Activated T-cell treated with anti-CD3 and anti-CD28 coated beads, Interleukin-2, amount 50 U/mL, for 24 hours (primary cell): ENCODE measurements around the gene ANKS1B.
A peak's percentile ranks its signal among the peaks of the same experiment; 100 is the strongest.
"Not testable (repeated sequence)": the region's sequence is repeated elsewhere in the genome, so short reads cannot be mapped to it uniquely, and the experiment has no call there.

Source experiments
- DNase-seq: peaks from one replicate; pipeline ENCODE4 v3.0.0-alpha.2; 2020
- H3K27ac Mint-ChIP-seq: 2 replicates; pipeline ENCODE4 v1.8.0; 2020; ENCODE audit warnings: mild to moderate bottlenecking, mixed read lengths
- H3K27me3 Mint-ChIP-seq: 2 replicates; pipeline ENCODE4 v1.8.0; 2020; ENCODE audit warnings: mixed read lengths
- H3K36me3 Mint-ChIP-seq: 2 replicates; pipeline ENCODE4 v1.8.0; 2020; ENCODE audit warnings: low read depth, mixed read lengths
- H3K4me1 Mint-ChIP-seq: 2 replicates; pipeline ENCODE4 v1.8.0; 2020; ENCODE audit warnings: low read depth, mixed read lengths
- H3K4me3 Mint-ChIP-seq: 2 replicates; pipeline ENCODE4 v1.8.0; 2020; ENCODE audit warnings: mild to moderate bottlenecking, moderate library complexity, mixed read lengths
- H3K9me3 Mint-ChIP-seq: 2 replicates; pipeline ENCODE4 v1.8.0; 2020; ENCODE audit warnings: mixed read lengths

Gene ANKS1B

DNA sequence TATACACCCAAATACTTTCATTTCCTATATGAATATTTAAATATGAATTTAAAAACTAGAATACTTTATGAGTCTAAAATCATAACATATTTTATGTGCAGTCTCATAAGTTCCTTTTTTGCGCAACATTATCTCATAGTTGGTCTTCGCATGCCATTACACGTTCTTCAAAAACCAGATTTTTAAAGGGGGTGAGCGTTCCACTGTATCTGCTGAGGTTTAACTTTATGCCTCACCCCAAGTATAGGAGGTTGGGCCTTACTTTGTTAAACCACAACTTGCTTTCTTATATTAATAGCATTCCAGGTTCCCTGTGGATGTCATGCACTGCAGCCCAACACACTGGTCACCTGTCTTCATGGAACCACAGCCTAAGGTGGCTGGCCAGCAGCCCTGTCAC is 1221.1 kb downstream of the ANKS1B start:
- Mint-ChIP-seq H3K4me1 (no peaks in the 10 kb centered on the region), H3K36me3 (no peaks in the 10 kb centered on the region), H3K9me3 (no peaks in the 10 kb centered on the region), H3K4me3 (no peak overlapping the region), H3K27me3 (no peaks in the 10 kb centered on the region), H3K27ac (no peak overlapping the region)
- DNase-seq = no peak

DNA sequence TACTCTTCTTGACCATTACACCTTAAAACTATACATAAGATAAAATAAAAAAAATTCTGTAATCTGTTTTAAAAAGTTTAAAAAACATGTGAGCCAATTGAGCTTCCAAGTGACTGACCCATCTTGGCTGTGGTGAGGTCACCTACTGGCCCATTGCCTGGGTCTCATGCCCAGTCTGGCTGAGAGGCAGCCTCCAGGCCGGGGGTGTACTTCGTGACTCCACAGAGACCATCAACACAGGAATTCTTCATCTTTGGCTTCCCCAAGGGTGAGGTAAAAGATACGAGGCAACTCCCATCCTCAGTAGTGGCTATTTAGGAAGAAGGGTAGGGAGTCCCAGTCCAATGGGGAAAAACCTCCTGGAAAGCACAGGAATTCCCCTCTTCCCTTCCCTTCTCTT is 1226.4 kb downstream of the ANKS1B start:
- H3K4me3 Mint-ChIP-seq = no peak overlapping the region
- H3K9me3 Mint-ChIP-seq = no peaks in the 10 kb centered on the region

DNA sequence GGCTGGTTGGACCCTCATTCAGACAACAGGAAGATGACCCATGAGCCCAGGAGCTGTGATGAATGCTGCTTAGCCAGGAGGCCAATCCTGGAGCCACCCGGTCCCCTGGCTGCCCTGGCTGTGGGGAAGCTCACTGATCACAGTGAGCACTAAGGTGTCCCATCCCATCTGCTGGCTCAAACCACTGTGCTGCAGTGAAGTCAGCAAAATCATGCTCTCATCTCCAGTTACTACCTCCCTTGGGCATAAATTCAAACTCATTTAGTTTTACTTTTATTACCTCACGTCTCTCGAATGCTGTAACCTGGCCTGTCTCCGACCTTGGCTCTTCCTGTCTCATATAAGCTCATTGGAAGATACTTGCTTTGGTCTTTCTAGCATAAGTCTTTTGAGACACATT is 1227.3 kb downstream of the ANKS1B start:
- Mint-ChIP-seq H3K36me3 (no peaks in the 10 kb centered on the region), H3K27me3 (peaks cover 6% of the 10 kb centered on the region)

More for the DNA sequence above, 1226.4 kb downstream of the ANKS1B start:
- H3K27ac Mint-ChIP-seq = no peak overlapping the region
- H3K27me3 Mint-ChIP-seq = peaks cover 6% of the 10 kb centered on the region
- no peak for DNase-seq
- peaks cover 14% of the 10 kb centered on the region for H3K4me1 Mint-ChIP-seq
- no peaks in the 10 kb centered on the region for H3K36me3 Mint-ChIP-seq

DNA sequence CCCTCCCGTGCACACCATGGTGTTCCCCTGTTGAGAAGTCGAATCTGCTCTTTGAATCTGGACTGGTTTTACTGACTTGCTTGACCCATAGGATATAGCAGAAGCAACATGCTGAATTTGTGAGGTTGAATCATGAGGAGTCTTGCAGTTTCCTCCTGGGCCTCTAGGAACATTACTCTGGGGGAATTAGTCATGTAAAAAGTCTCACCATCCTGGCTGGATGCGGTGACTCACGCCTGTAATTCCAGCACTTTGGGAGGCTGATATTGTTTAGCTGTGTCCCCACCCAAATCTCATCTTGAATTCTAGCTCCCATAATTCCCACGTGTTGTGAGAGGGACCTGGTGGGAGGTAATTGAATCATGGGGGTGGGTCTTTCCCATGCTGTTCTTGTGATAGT is 1228.9 kb downstream of the ANKS1B start:
- H3K4me1 Mint-ChIP-seq = peaks cover 15% of the 10 kb centered on the region
- not testable (repeated sequence) for H3K27ac Mint-ChIP-seq, H3K4me3 Mint-ChIP-seq, H3K36me3 Mint-ChIP-seq, H3K9me3 Mint-ChIP-seq, DNase-seq, H3K27me3 Mint-ChIP-seq

More for the DNA sequence above, 1227.3 kb downstream of the ANKS1B start:
- Mint-ChIP-seq H3K4me3 (no peak overlapping the region), H3K9me3 (no peaks in the 10 kb centered on the region), H3K27ac (no peak overlapping the region), H3K4me1 (peaks cover 15% of the 10 kb centered on the region)
- no peak for DNase-seq

DNA sequence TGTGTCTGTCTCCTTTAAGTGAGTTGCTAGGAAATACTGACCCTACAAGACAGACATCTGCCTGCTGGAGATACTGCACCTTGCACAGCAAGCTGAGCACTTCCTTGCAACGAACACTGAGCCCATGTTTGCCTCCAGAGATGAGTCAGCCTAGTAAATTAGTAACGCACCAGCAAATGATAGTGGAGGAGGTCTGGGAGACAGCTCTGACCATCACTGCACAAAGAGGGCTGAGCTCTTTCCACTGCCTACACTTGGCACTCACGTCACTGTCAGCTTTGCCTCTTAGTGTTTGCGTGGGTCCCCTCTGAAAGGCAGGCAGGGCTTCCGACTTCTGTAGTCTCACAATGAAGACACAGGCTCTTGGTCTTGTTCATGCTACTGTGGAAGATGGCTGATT is 1230.6 kb downstream of the ANKS1B start:
- Mint-ChIP-seq H3K4me1 (peaks cover 15% of the 10 kb centered on the region), H3K4me3 (no peak overlapping the region), H3K27ac (peak overlapping the region; percentile 32), H3K36me3 (no peaks in the 10 kb centered on the region), H3K9me3 (no peaks in the 10 kb centered on the region), H3K27me3 (peaks cover 18% of the 10 kb centered on the region)
- DNase-seq = no peak

DNA sequence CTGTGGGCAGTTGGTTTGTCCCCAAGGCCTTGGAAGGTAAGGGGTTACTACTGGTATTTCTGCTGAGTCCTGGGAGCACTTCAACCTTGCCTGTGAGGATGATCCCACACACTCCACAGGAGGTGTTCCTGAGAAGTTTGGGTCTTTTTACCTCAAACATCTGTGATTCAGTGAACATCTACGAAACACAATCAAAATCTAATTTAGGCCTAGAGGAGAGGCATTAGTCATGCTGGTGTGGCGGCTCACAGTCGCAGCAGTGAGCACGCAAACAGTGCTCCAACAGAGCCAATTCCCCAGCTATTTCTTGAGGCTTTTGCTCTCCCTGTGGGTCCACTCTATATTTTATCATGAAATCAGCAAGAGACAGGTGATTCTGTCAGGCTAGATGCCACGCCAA is 1232.0 kb downstream of the ANKS1B start:
- no peak overlapping the region for H3K27ac Mint-ChIP-seq
- H3K4me3 Mint-ChIP-seq = no peak overlapping the region
- no peaks in the 10 kb centered on the region for H3K9me3 Mint-ChIP-seq

DNA sequence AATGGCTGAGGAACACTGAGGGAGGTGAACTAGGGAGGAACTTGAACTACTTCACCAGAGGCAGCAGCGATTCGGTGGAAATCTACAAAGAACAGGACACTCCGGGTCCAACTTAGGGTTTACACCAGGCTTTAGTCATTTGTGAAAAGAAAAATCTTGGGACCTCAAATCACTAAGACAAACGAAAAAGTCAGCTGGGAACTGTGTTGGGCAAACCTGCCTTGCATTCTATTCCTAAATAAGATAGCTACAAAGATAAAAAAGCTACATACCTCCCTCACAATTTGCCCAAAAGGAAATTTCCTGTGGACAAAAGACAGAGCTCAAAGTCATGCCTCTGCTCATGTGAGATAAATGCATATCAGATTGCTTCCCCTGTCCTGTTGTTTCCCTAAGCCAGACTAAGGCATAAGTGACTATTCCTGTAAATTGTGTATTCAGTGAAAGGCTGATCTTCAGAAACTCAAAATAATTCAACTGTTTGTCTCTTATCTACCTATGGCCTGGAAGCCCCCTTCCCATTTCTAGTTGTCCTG is 1233.1 kb downstream of the ANKS1B start:
- H3K36me3 Mint-ChIP-seq = no peaks in the 10 kb centered on the region
- H3K4me3 Mint-ChIP-seq = no peak overlapping the region
- H3K27me3 Mint-ChIP-seq = peaks cover 30% of the 10 kb centered on the region
- H3K9me3 Mint-ChIP-seq = no peaks in the 10 kb centered on the region
- DNase-seq = no peak
- H3K4me1 Mint-ChIP-seq = peaks cover 15% of the 10 kb centered on the region
- no peak overlapping the region for H3K27ac Mint-ChIP-seq

More for the DNA sequence above, 1232.0 kb downstream of the ANKS1B start:
- Mint-ChIP-seq H3K36me3 (no peaks in the 10 kb centered on the region), H3K4me1 (peaks cover 15% of the 10 kb centered on the region), H3K27me3 (peaks cover 22% of the 10 kb centered on the region)
- no peak for DNase-seq

DNA sequence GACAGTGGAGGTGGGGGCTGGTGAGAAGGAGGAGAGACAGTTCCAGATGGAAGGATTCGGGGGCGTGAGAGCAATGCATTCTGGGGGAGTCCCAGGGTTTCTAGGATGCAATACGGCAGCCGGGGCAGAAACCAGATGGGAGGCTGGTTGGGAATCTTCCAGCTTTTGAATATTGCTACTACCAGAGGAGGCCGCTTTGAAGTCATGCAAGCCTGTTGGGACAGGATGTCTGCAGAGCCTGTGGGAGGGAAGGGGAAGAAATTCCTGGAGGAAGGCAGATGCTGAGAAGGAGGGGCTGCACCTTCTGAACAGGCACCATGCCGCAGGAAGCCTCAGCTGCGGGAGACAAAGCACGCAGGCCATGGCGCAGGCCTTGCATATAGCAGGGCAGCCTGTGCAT is 1234.2 kb downstream of the ANKS1B start:
- H3K4me1 Mint-ChIP-seq = peaks cover 22% of the 10 kb centered on the region
- H3K36me3 Mint-ChIP-seq = no peaks in the 10 kb centered on the region
- H3K27me3 Mint-ChIP-seq = peaks cover 36% of the 10 kb centered on the region
- no peak for DNase-seq
- no peak overlapping the region for H3K4me3 Mint-ChIP-seq
- H3K27ac Mint-ChIP-seq = no peak overlapping the region
- H3K9me3 Mint-ChIP-seq = no peaks in the 10 kb centered on the region

DNA sequence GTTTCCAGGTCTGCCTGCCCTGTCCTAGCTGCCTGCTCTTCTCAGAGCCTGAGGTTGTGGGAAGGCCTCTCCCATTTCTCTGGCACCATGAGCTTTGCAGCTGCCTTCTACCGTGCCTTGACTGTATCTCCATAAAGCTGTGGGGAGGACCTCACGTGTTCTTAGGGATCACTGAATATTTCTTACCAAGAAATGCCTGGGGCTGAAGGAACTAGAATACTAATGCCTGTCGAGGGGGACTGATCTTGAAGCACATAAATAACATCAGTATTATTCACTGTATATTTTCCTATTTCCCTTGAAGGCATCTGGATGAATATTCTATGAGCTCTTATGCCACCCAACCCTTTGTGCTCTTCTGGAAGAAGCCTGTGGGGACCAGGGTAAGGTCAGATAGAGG is 1236.3 kb downstream of the ANKS1B start:
- Mint-ChIP-seq H3K4me1 (peaks cover 14% of the 10 kb centered on the region), H3K27ac (no peak overlapping the region), H3K4me3 (no peak overlapping the region), H3K36me3 (no peaks in the 10 kb centered on the region), H3K27me3 (peaks cover 37% of the 10 kb centered on the region), H3K9me3 (no peaks in the 10 kb centered on the region)
- DNase-seq = no peak

DNA sequence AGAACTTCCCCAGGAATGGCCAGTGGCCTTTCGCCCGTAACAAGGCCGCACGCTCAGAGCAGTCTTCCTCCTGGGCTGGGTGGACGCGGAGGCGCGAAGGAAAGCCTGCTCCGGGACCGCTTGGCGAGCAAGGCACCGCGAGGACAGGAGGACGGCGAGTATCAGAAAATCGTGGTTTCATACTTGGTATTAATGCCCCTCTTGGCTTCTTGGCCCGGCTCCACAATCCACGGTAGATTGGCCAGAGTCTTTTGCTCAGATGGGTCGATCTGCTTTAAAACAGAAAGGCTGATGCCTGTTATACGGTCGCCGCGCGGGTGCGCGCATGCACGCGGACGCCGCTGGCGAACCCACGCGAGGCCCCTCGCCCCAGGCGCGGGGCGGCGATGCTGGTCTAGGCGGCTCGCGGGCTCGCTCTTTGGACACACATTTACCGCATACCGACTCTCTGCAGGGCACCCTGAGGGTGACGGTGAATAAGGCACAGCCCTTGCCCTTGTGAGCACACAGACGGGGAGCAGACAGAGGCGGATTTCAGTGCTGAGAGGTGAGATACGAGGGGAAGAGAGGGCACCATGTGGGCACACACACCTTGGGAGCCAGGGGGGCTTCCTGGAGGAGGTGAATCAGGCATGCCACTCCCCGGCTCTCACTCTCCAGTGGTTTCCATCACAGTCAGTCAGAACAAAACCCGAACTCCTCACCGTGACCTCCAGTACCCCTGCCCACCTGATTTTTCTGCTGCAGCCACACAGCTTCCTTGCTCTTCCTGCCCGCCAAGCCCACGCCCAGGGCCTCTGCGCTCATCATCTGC is 1239.0 kb downstream of the ANKS1B start:
- Mint-ChIP-seq H3K9me3 (no peaks in the 10 kb centered on the region), H3K4me1 (peaks cover 37% of the 10 kb centered on the region), H3K27ac (peak overlapping the region; percentile 56), H3K36me3 (no peaks in the 10 kb centered on the region), H3K4me3 (peak overlapping the region; percentile 72), H3K27me3 (peaks cover 45% of the 10 kb centered on the region)
- peak; percentile 53 for DNase-seq

DNA sequence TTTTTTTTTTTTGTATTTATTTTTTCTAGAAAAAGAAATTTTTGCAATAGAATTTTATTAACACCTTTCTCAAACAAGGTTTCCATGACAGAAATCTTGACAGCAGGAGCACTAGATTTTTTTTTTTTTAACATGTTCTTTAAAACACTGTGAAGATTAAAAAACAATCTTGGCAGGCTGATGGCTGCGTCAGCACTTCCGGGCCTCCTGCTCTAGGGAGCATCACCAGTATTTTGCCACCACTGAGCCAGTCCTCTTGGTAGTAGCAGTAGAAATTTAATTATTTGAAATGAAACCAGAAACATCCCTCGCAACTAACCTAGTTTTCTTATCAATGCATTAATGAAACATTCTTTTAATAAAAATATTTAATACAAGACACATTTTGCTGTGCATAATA is 1240.1 kb downstream of the ANKS1B start:
- H3K27me3 Mint-ChIP-seq = peaks cover 38% of the 10 kb centered on the region
- no peak overlapping the region for H3K27ac Mint-ChIP-seq

DNA sequence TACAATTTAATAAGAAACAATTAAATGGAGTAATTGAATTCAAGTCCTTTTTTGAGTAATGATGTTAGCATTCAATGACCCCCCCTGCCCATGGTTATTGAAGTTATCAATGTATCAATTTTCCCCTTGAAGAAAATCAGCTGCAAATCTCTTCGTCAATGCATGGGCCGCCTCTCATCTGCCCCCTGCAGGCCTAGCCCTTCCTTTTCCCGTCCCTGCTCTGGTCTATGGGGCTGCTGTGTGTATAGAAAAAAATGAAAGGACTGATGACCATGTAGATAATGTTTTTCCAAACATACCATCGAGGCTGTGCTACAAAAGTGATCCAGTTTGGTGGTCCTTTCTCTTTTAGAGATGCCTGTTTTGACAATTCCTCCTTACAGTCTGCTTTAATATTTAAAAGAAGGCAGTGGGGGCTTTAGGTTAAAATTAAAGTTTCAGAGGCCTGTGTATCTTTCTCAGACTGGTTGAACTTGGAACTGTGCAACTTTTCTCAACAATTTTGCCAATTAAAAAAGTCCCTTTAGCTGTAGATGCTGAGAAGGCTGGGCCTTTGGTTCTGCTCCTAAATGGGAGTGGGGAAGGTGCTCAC is 1241.3 kb downstream of the ANKS1B start:
- Mint-ChIP-seq H3K27ac (no peak overlapping the region), H3K4me1 (peaks cover 60% of the 10 kb centered on the region), H3K4me3 (no peak overlapping the region), H3K9me3 (no peaks in the 10 kb centered on the region), H3K36me3 (no peaks in the 10 kb centered on the region), H3K27me3 (peaks cover 30% of the 10 kb centered on the region)
- no peak for DNase-seq

More for the DNA sequence above, 1240.1 kb downstream of the ANKS1B start:
- peak overlapping the region; percentile 39 for H3K4me3 Mint-ChIP-seq
- H3K4me1 Mint-ChIP-seq = peaks cover 47% of the 10 kb centered on the region
- DNase-seq = no peak
- no peaks in the 10 kb centered on the region for H3K36me3 Mint-ChIP-seq
- no peaks in the 10 kb centered on the region for H3K9me3 Mint-ChIP-seq

DNA sequence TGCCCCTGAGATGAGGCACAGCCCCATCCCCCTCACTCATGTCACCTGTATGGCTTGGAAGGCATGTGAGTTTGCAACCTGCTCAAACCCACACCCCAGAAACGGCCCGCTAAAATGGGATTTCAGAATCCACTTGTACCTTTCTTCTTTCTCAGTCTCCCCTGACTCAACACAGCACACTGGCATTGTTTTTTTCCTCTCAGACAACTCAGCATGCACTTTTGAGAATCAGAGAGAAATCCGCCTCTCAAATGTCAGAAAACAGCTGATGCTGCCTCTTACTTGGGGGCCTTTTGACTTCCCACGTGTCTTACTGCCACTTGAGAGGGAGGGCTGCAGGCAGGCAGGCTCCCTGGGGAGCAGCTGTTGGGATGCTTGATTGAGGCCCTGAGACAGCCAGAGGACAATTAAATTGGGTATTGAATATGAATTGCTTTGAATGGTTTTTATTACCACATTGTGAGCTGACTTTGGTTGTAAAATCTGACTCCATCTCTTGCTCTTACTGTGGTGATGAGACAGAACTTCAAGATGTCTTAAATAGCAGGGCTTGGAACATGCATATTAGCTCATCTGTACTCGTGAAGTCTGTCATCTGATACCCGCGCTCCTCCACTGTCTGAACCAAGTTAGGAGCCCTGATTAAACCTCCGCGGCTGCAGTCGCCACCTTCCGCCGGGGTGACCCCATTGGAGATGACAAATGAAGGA is 1243.0 kb downstream of the ANKS1B start:
- peaks cover 71% of the 10 kb centered on the region for H3K4me1 Mint-ChIP-seq
- H3K9me3 Mint-ChIP-seq = no peaks in the 10 kb centered on the region
- peaks cover 21% of the 10 kb centered on the region for H3K27me3 Mint-ChIP-seq
- no peaks in the 10 kb centered on the region for H3K36me3 Mint-ChIP-seq
- peak; percentile 42 for DNase-seq
- peak overlapping the region; percentile 52 for H3K4me3 Mint-ChIP-seq
- peak overlapping the region; percentile 97 for H3K27ac Mint-ChIP-seq

DNA sequence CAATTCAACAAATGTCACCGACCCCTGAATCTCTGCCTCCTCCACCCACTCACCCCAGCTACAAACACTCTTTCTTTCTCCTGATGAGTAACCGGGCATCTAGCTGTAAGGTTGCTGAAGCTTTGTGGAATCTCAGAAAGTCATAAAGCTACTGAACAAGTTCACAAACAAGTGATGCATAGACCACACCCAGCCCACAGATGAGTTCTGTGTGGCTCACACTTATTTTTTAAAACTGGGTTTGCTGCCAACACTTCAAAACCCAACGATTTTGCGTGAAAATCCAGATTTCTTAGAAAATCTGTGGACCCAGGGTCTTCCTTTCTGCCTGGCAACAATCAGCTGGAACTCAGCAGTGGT is 1243.6 kb downstream of the ANKS1B start:
- Mint-ChIP-seq H3K27ac (peak overlapping the region; percentile 97), H3K36me3 (no peaks in the 10 kb centered on the region), H3K4me3 (peak overlapping the region; percentile 52), H3K9me3 (no peaks in the 10 kb centered on the region), H3K4me1 (peaks cover 66% of the 10 kb centered on the region), H3K27me3 (peaks cover 16% of the 10 kb centered on the region)
- no peak for DNase-seq
